ENCODE data around the gene CCNT1.
"Not testable (repeated sequence)": the region's sequence is repeated elsewhere in the genome, so short reads cannot be mapped to it uniquely, and the experiment has no call there.

The CCNT1 gene

GRCh38 chr12:48690990-48691389, 25.5 kb downstream of the CCNT1 start:
- no peak for DNase-seq

GRCh38 chr12:48690436-48690835, 26.1 kb downstream of the CCNT1 start:
- DNase-seq = no peak

GRCh38 chr12:48688836-48689235, 27.7 kb downstream of the CCNT1 start:
- DNase-seq = no peak

- DNase-seq = no peak
These were observed 28.9 kb downstream of the CCNT1 start for GRCh38 chr12:48687592-48687991.

GRCh38 chr12:48686615-48687334, 29.7 kb downstream of the CCNT1 start:
- DNase-seq = no peak

- DNase-seq = no peak
These were observed 30.4 kb downstream of the CCNT1 start for GRCh38 chr12:48686037-48686595.

GRCh38 chr12:48683534-48683933, 33.0 kb downstream of the CCNT1 start:
- DNase-seq = no peak

- DNase-seq = no peak
These were observed 33.6 kb downstream of the CCNT1 start for GRCh38 chr12:48682927-48683326.

GRCh38 chr12:48682533-48682905, 34.0 kb downstream of the CCNT1 start:
- DNase-seq = not testable (repeated sequence)

- DNase-seq = peak; percentile 98
These were observed 34.6 kb downstream of the CCNT1 start, which contains the start of gene KANSL2 for GRCh38 chr12:48681710-48682532. KANSL2 (minus strand) TSS chr12:48682238; CDS start chr12:48681632, 606 bp downstream.

GRCh38 chr12:48681399-48681709, 35.2 kb downstream of the CCNT1 start:
- no peak for DNase-seq

- DNase-seq = no peak
These were observed 35.6 kb downstream of the CCNT1 start for GRCh38 chr12:48680861-48681260.

- DNase-seq = no peak
These were observed 37.8 kb downstream of the CCNT1 start for GRCh38 chr12:48678551-48679185.

- DNase-seq = no peak
These were observed 45.2 kb downstream of the CCNT1 start for GRCh38 chr12:48671231-48671856.

GRCh38 chr12:48668996-48669395, 47.5 kb downstream of the CCNT1 start:
- no peak for DNase-seq

GRCh38 chr12:48659863-48660262, 56.6 kb downstream of the CCNT1 start:
- DNase-seq = no peak

- no peak for DNase-seq
These were observed 64.8 kb downstream of the CCNT1 start for GRCh38 chr12:48651681-48652080.

- not testable (repeated sequence) for DNase-seq
These were observed 71.2 kb downstream of the CCNT1 start for GRCh38 chr12:48645354-48645753.

- DNase-seq = no peak
These were observed 73.5 kb downstream of the CCNT1 start for GRCh38 chr12:48643011-48643410.

GRCh38 chr12:48641752-48642555, 74.6 kb downstream of the CCNT1 start:
- DNase-seq = not testable (repeated sequence)

GRCh38 chr12:48640854-48641253, 75.7 kb downstream of the CCNT1 start:
- no peak for DNase-seq

- no peak for DNase-seq
These were observed 76.1 kb downstream of the CCNT1 start for GRCh38 chr12:48640428-48640827.
